HUDEP-2 (cell line): ENCODE measurements around the gene SORL1-AS1.
"Not testable (repeated sequence)": the region's sequence is repeated elsewhere in the genome, so short reads cannot be mapped to it uniquely, and the experiment has no call there.

Source experiments
- DNase-seq, 76 experiments: peaks; one replicate each; lab custom pipeline; 2025; ENCODE audit not compliant: unreplicated experiment in 76 of 76; lab: John Stamatoyannopoulos, UW

SORL1-AS1 gene

GRCh38 chr11:121431820-121432526, 20.8 kb downstream of the SORL1-AS1 start:
- no peak for DNase-seq

DNA sequence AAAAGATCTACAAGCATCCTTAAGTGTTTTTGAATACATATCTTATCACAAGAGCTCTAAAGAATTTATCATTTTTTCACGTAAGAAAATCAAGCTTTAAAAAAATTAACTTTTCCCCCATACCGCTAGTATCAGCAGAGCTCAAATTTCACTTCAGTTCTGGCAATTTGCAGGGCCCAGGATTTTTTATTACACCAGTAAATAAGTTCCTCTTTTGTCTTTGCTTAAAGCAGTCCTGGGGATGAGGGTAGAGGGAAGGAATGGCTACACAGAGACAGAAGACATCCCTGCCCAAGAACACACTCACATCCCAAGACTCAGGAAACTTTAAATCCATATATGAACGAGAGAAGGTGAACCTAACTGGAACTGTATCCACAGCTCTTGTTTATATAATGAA, 23.2 kb downstream of the SORL1-AS1 start:
- no peak for DNase-seq

DNA sequence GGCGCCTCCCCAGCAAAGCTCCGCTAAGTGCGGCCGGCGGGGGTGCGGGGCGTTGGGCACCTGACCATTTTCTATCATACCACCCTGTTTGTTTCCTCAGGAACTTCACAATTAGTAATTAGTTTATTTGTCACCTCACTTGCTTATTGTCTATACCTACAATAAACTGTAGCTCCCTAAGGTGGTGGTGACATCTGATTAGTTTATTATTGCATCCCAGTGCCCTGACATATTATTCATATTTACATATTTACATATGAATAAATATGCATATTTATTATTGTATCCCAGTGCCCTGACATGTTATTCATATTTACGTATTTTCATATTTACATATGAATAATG, 25.4 kb downstream of the SORL1-AS1 start:
- no peak for DNase-seq

DNA sequence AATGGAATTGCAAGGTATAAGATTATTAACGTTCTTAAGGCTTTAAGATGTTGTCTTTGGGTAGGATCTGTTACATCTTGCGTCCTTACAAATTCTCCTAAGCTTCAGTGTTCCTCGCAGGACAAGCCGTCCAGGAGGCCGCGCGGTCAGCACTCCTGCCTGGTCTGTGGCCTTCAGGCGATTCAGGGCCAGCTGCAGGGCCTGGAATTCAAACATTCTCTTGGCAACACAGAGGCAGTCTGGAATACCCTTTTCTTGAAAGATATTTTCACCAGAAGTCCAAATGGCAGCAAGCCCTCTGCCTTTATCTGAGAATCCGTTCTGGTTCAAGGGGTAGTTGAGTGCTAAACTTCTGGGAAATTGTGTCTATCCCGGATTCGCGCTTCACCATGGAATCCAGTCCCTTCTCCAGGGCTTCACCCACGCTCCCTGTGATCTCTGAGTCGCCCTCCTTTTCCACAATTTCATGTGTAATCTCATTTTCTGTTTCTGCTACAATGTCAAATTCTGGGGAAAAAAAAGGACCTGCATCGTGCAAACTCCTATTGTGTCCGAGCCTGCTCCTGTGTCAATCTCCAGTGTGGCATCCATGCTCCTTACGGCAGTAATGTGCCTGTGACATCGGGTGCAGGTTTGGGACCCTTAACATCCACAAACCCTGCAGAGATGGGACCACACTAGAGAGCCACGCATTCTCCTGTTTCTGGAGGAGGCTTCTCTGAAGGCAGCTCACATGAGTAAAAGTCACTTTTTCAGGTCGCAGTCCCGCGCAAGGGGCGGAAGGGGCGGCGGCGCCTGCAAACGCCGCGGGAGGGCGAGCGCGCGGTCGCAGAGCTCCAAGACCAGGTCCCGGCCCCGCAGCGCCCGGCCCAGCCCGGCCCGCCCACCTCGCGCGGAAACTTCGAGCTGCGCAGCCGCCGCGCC, 26.0 kb downstream of the SORL1-AS1 start:
- no peak for DNase-seq

DNA sequence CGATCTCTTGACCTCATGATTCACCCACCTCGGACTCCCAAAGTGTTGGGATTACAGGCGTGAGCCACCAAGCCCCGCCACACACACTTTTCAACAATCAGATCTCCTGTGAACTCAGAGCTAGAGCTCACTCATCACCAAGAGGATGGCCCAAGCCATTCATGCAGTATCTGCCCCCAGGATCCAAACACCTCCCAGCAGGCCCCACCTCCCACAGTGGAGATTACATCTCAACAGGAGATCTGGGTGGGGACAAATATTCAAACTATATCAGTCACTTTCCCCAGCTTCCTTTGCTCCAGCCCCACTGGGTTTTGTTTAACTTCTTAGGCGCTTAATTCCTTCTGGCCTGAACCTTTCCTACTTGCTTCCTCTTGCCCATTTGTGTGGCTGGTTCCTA, 26.9 kb downstream of the SORL1-AS1 start:
- no peak for DNase-seq

GRCh38 chr11:121422675-121423074, 30.1 kb downstream of the SORL1-AS1 start:
- no peak for DNase-seq

DNA sequence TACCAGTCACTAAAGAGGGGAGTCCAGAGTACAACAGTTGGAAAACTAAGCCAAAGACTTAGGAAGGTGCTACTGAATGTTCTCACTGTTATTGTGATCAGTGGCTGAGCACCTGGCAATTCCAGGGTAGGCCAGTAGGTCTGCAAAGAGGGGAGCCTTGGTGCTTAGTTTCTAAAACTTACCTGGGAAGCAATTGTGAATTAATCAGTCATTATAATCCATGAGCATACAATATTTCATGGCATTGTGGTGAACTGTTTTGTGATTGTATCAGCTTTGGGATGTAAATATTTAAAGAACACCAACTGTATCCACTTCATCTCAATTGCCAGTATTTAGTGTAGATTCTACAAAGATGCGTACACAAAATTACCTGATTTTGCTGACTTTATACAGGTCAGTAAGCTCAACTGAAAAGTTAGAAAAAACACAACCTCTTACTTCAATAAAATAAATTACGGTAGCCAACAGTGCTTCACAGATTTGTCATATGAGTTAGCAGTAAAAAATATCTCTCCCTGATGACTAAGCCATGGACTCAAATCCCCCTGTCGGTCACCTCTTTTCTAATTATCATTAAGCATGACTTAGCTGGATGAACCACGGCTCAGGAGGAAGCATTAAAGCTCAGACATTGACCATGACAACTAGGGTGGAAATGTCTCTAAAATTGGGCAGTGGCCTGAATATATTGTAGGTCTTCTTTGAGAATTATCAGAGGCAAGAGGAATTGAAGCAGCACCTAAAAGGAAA, 31.4 kb downstream of the SORL1-AS1 start:
- no peak for DNase-seq

DNA sequence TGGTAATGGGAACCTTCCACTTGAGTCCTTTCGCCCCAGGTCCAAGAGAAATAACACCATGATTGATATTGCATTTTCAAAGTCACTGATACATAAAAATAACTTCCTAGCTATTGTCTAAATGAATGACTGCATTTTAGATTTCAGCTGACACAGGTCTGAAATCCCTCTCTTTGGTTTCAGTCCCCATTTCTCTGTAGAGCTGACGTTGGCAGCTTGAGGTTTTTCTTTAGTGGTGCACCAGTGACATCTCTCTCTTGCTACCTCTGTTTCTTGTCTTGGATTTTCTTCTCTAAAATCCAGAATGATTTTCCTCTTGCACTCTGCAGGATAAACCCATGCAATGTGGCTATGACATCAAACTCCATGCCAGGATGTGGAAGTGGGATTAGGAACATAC, 32.4 kb downstream of the SORL1-AS1 start:
- no peak for DNase-seq

GRCh38 chr11:121419836-121420235, 32.9 kb downstream of the SORL1-AS1 start:
- no peak for DNase-seq

GRCh38 chr11:121418625-121419114, 34.1 kb downstream of the SORL1-AS1 start:
- DNase-seq: no peak

DNA sequence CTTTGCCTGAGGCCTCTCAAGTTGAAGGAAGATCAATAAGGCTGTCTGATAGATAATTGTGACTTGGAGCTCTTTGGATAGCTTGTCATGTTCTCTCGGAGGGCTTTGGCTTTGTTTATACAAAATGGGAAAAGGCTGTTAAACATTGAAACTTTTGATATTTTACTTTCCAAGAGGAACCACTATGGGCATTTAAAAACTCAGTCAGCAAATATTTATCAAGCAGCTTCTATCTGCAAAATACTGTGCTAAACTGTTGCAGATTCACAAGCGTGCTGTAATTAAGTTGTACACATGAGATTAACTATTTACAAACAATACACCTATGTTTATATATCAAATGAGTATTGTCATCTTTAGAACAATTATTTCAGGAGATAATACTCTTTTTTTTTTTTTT, 35.2 kb downstream of the SORL1-AS1 start:
- DNase-seq: no peak

DNA sequence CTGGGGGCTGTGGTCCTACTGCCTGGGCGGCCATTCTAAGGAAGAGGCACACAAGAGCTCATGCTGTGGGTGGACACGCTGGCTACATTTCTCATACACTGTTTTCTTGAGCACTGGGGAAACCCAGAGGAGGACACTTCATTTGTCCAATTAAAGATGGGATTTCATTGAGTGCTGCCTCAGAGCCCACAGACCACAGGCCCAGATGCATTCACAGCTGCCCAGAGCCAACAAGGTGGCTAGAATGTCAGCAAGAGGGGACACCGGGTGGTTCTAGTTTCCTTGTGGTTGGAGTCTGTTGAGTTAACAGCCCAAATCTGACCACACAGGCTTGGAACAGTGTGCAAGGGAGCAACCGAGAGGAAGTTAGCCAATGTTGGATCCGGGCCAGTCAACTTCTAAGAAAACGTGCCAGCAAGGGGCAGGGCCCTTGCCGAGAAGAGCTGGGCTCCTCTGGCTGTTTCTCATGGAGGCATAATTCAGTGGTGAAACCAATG, 35.7 kb downstream of the SORL1-AS1 start:
- DNase-seq: peak in 73 of 76 experiments; percentile 2 to 84 (median 59)

DNA sequence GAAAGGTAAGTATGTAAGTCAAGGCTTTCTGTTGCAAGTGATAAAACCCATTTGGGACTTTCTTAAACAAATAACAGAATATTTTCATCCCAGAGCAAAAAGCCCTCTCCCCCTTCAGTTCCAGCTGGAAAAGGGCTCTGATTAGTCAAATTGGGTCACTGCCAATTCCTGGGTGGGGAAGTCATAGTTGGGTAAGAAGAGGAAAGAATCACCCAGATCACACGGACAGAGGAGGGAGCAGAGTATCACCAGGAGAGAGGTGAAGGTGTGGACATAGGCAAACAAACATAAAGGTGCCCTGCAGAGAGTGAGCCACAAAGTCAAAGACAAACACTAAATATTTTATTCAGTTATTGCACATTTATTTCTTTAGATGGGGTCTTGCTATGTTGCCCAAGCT, 36.9 kb downstream of the SORL1-AS1 start:
- no peak for DNase-seq

- no peak for DNase-seq
Measured at GRCh38 chr11:121414141-121414913, 38.4 kb downstream of the SORL1-AS1 start.

DNA sequence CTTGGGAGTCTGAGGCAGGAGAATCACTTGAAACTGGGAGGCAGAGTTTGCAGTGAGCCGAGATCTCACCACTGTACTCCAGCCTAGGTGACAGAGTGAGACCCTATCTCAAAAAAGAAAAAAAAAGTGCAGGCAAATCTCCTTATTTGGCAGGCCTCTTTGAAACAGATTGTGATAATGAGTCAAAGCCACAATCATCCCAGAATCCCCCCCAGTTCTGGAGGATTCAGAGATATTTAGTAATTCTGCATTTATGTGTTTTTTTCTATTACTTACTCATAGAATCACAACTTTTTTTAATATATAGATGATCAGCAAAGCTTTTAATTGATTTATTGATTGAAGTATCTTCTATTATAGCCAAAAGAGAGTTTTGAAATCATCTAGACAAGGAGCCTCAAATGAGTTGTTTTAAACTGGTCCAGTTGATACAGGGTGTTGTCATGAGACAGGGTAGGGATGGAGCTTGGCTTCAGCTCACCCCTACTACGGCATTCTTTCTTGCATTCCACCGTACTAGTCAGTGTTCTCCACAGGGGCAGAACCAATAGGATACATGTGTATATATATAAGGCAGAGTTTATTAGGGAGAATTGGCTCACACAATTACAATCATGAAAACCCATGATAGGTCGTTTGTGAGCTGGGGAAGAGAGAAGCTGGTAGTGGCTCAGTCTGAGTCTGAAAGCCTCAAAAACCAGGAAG, 39.9 kb downstream of the SORL1-AS1 start:
- DNase-seq: no peak

DNA sequence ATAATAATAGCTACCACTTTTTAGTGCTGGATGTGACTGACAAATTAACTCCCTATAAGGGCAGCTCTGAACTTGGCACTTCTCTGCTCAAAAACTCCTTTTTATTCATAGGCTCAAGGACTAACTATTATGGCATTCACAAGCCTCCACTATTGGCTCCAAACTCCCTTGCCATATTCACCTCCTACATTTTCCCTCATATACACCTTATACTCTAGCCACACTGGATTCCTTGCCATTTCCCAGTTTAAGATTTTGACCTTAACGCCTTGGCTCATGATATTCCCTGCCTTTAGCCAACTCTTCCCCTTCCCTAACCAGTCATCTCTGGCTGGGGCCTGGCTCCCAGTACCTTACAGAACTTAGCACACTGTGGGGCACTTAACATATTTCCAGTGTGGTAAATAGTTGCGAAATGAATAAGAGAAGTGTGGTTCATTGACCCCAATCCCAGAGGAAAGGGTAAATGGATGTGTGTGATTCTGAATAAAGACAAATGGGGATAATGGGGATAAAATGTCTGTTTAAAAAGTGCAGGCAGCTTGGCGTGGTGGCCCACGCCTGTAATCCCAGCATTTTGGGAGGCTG, 40.7 kb downstream of the SORL1-AS1 start:
- no peak for DNase-seq

GRCh38 chr11:121411330-121411729, 41.4 kb downstream of the SORL1-AS1 start:
- DNase-seq: not testable (repeated sequence)

- DNase-seq: not testable (repeated sequence)
Measured at GRCh38 chr11:121410041-121410440, 42.7 kb downstream of the SORL1-AS1 start.

GRCh38 chr11:121408830-121409229, 43.9 kb downstream of the SORL1-AS1 start:
- no peak for DNase-seq
